Measurements from ENCODE around the gene ARX. TPM values are rescaled to one million over a fixed set of nuclear protein-coding genes. Genes with fewer than 3 reads are reported as not detected.

The ARX gene
- total RNA-seq, 5 donors from 2014 or later (not counting 1 experiment from before 2014, with no cell fraction given) = not detected

DNA sequence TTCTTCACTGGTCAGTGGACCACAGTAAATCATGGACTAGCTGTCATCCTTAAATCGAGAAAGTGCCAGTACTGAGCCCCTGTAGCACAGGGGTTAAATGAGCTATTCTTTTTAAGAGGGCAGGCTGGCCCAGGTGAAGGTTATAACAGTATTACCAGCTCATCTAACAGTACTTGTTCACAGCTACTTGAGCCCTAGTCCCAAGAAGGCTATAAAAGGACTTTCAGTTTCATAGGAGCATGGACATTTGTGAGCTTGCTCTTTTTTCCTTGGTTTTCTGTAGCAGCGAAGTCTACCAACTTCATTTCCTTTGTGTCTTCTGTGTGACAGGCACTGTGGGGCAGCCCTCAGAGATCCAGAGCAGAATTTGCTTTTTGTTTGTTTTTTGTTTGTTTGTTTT is 61.0 kb downstream of the ARX start:
- no peaks in the 10 kb centered on the region for H3K4me1 ChIP-seq (ENCODE audit: control insufficient read depth in 1 of 2, extremely low read depth in 1 of 2, insufficient read depth in 2 of 2, low read length in 2 of 2)
- no peak overlapping the region for H3K27ac ChIP-seq (ENCODE audit: low read length)
- ChIA-PET POLR2A (no interaction called here), CTCF (no interaction called here)
- Mint-ChIP-seq H3K27me3 (no peaks in the 10 kb centered on the region), H3K4me3 (no peak overlapping the region), H3K9me3 (no peaks in the 10 kb centered on the region), H3K4me1 (no peaks in the 10 kb centered on the region), H3K36me3 (peaks cover 6% of the 10 kb centered on the region), H3K27ac (no peak overlapping the region)
- DNase-seq (no peak), ATAC-seq (replicated peaks in 1 of 4) (no peak)
- H3K36me3 ChIP-seq (ENCODE audit: control insufficient read depth in 2 of 2, extremely low read depth in 1 of 2, insufficient read depth in 1 of 2, low read length in 1 of 2) = no peaks in the 10 kb centered on the region
- no CpG with 5 or more reads among the region's 2 CpGs for WGBS (ENCODE audit: insufficient coverage)
- no peaks in the 10 kb centered on the region for H3K27me3 ChIP-seq (replicated peaks in 1 of 2; ENCODE audit: control insufficient read depth in 2 of 2, extremely low read depth in 1 of 2, insufficient read depth in 2 of 2, low read length in 1 of 2)
- H3K4me3 ChIP-seq (ENCODE audit: control insufficient read depth in 1 of 2, extremely low read depth in 1 of 2, low read length in 1 of 2) = no peak overlapping the region
- H3K9me3 ChIP-seq = no peaks in the 10 kb centered on the region
